WERI-Rb-1 (cell line): Measurements from ENCODE around the gene DNAJB2.

Source experiments
- DNase-seq: peaks from one replicate; pipeline ENCODE4 v3.0.0-alpha.2; 2020
- H3K27ac ChIP-seq: fragments of 250-450 bp; sonication (Bioruptor Pico); 2 replicates; pipeline ENCODE4 v1.5.1; 2020; ENCODE audit warnings: mild to moderate bottlenecking, moderate library complexity
- H3K27me3 ChIP-seq: fragments of 250-450 bp; sonication (Bioruptor Pico); 2 replicates; pipeline ENCODE4 v1.5.1; 2021; ENCODE audit warnings: mild to moderate bottlenecking, low read depth, moderate library complexity; ENCODE audit not compliant: insufficient read depth, severe bottlenecking
- H3K36me3 ChIP-seq: fragments of 250-450 bp; sonication (Bioruptor Pico); 2 replicates; pipeline ENCODE4 v1.5.1; 2020; ENCODE audit warnings: mild to moderate bottlenecking, moderate library complexity
- H3K4me3 ChIP-seq: 2 replicates; pipeline ENCODE4 v1.5.1; 2011; ENCODE audit warnings: low read depth, mild to moderate bottlenecking, control low read depth, low read length
- H3K9me3 ChIP-seq: fragments of 250-450 bp; sonication (Bioruptor Pico); 2 replicates; pipeline ENCODE4 v1.5.1; 2021; ENCODE audit warnings: mild to moderate bottlenecking, moderate library complexity; ENCODE audit not compliant: severe bottlenecking
- CTCF ChIP-seq: IDR thresholded peaks from 2 replicates; pipeline ENCODE4 v1.5.1; 2011; ENCODE audit warnings: low read depth, mild to moderate bottlenecking, control low read depth, inconsistent platforms, low read length

The DNAJB2 gene

GRCh38 chr2:219245148-219245898, 33.8 kb upstream of the DNAJB2 start, which contains the start of the genes GLB1L and STK16:
TSS of gene GLB1L (minus strand) at chr2:219245444. CDS start at chr2:219243573, 1,871 bp downstream.
TSS of gene STK16 (plus strand) at chr2:219245479. CDS start at chr2:219246000, 521 bp downstream.
- peak; percentile 94 for DNase-seq
- peaks cover 35% of the 10 kb centered on the region for H3K36me3 ChIP-seq
- no peaks in the 10 kb centered on the region for H3K27me3 ChIP-seq
- H3K27ac ChIP-seq = peak within 1 kb of the TSS; percentile 89
- H3K4me3 ChIP-seq = peak within 1 kb of the TSS; percentile 96
- H3K9me3 ChIP-seq = no peaks in the 10 kb centered on the region
- 0 out of 2 replicates have a peak, but pooled peaks have one; percentile 2 for TF ChIP-seq CTCF

- Histone ChIP-seq H3K9me3 (no peaks in the 10 kb centered on the region), H3K27ac (peak overlapping the region; percentile 89), H3K36me3 (peaks cover 40% of the 10 kb centered on the region), H3K4me3 (peak overlapping the region; percentile 96), H3K27me3 (no peaks in the 10 kb centered on the region)
- peak; percentile 30 for DNase-seq
- TF ChIP-seq CTCF = no peak
Measured at GRCh38 chr2:219245899-219246230, 33.3 kb upstream of the DNAJB2 start.

- Histone ChIP-seq H3K9me3 (no peaks in the 10 kb centered on the region), H3K27ac (peak overlapping the region; percentile 16; the same call in 1 of the 2 replicates), H3K36me3 (peaks cover 47% of the 10 kb centered on the region), H3K27me3 (no peaks in the 10 kb centered on the region), H3K4me3 (no peak overlapping the region)
- no peak for DNase-seq
- no peak for TF ChIP-seq CTCF
Measured at GRCh38 chr2:219246559-219246958, 32.6 kb upstream of the DNAJB2 start.

GRCh38 chr2:219247678-219248642, 31.2 kb upstream of the DNAJB2 start:
- H3K27me3 ChIP-seq = no peaks in the 10 kb centered on the region
- TF ChIP-seq CTCF = peak; percentile 26; the same call in 1 of the 2 replicates
- H3K36me3 ChIP-seq = peaks cover 49% of the 10 kb centered on the region
- DNase-seq = no peak
- no peaks in the 10 kb centered on the region for H3K9me3 ChIP-seq
- no peak overlapping the region for H3K4me3 ChIP-seq
- H3K27ac ChIP-seq = no peak overlapping the region

GRCh38 chr2:219248845-219249202, 30.3 kb upstream of the DNAJB2 start:
- peaks cover 49% of the 10 kb centered on the region for H3K36me3 ChIP-seq
- no peaks in the 10 kb centered on the region for H3K27me3 ChIP-seq
- H3K4me3 ChIP-seq = no peak overlapping the region
- peak overlapping the region; percentile 53 for H3K27ac ChIP-seq
- DNase-seq = no peak
- no peaks in the 10 kb centered on the region for H3K9me3 ChIP-seq
- no peak for TF ChIP-seq CTCF
